Anterior cingulate cortex (tissue), 58 donors: ENCODE data around the gene MEN1.

ENCODE experiments used
- DNase-seq, 58 donors: peaks; one replicate each; lab custom pipeline; 2025; lab: John Stamatoyannopoulos, UW

The MEN1 gene

GRCh38 chr11:64765851-64766665 lies 44.3 kb downstream of the MEN1 start:
- no peak for DNase-seq

GRCh38 chr11:64765291-64765850 lies 45.0 kb downstream of the MEN1 start:
- peak in 3 of 58 donors; percentile 12 to 23 (median 21) for DNase-seq

- no peak for DNase-seq
These were observed 45.6 kb downstream of the MEN1 start for GRCh38 chr11:64764753-64765152.

GRCh38 chr11:64764040-64764611 lies 46.2 kb downstream of the MEN1 start:
- DNase-seq, result no peak

GRCh38 chr11:64763526-64764039 lies 46.8 kb downstream of the MEN1 start:
- peak in 9 of 58 donors; percentile 16 to 69 (median 48) for DNase-seq

GRCh38 chr11:64762674-64763525 lies 47.5 kb downstream of the MEN1 start:
- DNase-seq, result peak in 6 of 58 donors; percentile 31 to 59 (median 44)

GRCh38 chr11:64762277-64762673 lies 48.1 kb downstream of the MEN1 start:
- peak in 21 of 58 donors; percentile 6 to 72 (median 43) for DNase-seq

GRCh38 chr11:64760759-64761420 lies 49.5 kb downstream of the MEN1 start:
- DNase-seq, result no peak

GRCh38 chr11:64759722-64760719 lies 50.3 kb downstream of the MEN1 start, which contains the start of gene PYGM:
TSS of gene PYGM (minus strand) at chr11:64759974. CDS start at chr11:64759898, 76 bp downstream.
- DNase-seq, result peak in 47 of 58 donors; percentile 24 to 86 (median 60)

- DNase-seq, result no peak
These were observed 51.1 kb downstream of the MEN1 start for GRCh38 chr11:64759131-64759721.

- DNase-seq, result no peak
These were observed 51.8 kb downstream of the MEN1 start for GRCh38 chr11:64758330-64759079.

GRCh38 chr11:64757549-64758329 lies 52.6 kb downstream of the MEN1 start:
- no peak for DNase-seq

GRCh38 chr11:64755681-64756361 lies 54.5 kb downstream of the MEN1 start:
- DNase-seq, result no peak

GRCh38 chr11:64754919-64755662 lies 55.3 kb downstream of the MEN1 start:
- DNase-seq, result no peak
